ENCODE measurements around the gene OR5F1.

The OR5F1 gene

GRCh38 chr11:55967914-55968313 lies 26.5 kb downstream of the OR5F1 start:
- DNase-seq (ENCODE audit: low read depth): no peak
- no peak overlapping the region for H3K4me3 ChIP-seq (ENCODE audit: low read depth, low read length)
- no peak for TF ChIP-seq CTCF (IDR thresholded peaks at IDR 0.05; ENCODE audit: low read depth, low read length, missing control alignments)
- in situ Hi-C loops (cut with HindIII; ENCODE audit: low sequenced_read_pairs): no loop called here

GRCh38 chr11:55966391-55966790 lies 28.0 kb downstream of the OR5F1 start:
- no peak overlapping the region for H3K4me3 ChIP-seq (ENCODE audit: low read depth, low read length)
- in situ Hi-C loops (cut with HindIII; ENCODE audit: low sequenced_read_pairs): no loop called here
- TF ChIP-seq CTCF (IDR thresholded peaks at IDR 0.05; ENCODE audit: low read depth, low read length, missing control alignments): no peak
- no peak for DNase-seq (ENCODE audit: low read depth)

- no peak overlapping the region for H3K4me3 ChIP-seq (ENCODE audit: low read depth, low read length)
- DNase-seq (ENCODE audit: low read depth): no peak
- no peak for TF ChIP-seq CTCF (IDR thresholded peaks at IDR 0.05; ENCODE audit: low read depth, low read length, missing control alignments)
- in situ Hi-C loops (cut with HindIII; ENCODE audit: low sequenced_read_pairs): no loop called here
Observed at GRCh38 chr11:55956521-55956920, 37.9 kb downstream of the OR5F1 start.

GRCh38 chr11:55949330-55949729 lies 45.1 kb downstream of the OR5F1 start:
- in situ Hi-C loops (cut with HindIII; ENCODE audit: low sequenced_read_pairs): no loop called here
- no peak overlapping the region for H3K4me3 ChIP-seq (ENCODE audit: low read depth, low read length)
- TF ChIP-seq CTCF (IDR thresholded peaks at IDR 0.05; ENCODE audit: low read depth, low read length, missing control alignments): no peak
- no peak for DNase-seq (ENCODE audit: low read depth)
